Sigmoid colon (tissue), 7 donors: ENCODE measurements around the gene PRICKLE2. TPM values are rescaled to one million over a fixed set of nuclear protein-coding genes. Genes with fewer than 3 reads are reported as not detected.

Source experiments
- DNase-seq: peaks from one replicate; pipeline ENCODE4 v3.0.0-alpha.2; 2019
- H3K27ac ChIP-seq, 4 donors: fragments of 200-600 bp; sonication (generic); one replicate each; pipeline ENCODE4 v1.5.1; 2016 to 2019; ENCODE audit warnings: mild to moderate bottlenecking in 1 of 4
- H3K27me3 ChIP-seq, 3 donors: fragments of 200-600 bp; sonication (generic); one replicate each; pipeline ENCODE4 v1.5.1; 2019; ENCODE audit warnings: mild to moderate bottlenecking in 1 of 3
- H3K36me3 ChIP-seq, 4 donors: fragments of 200-600 bp; sonication (generic); one replicate each; pipeline ENCODE4 v1.5.1; 2016 to 2019
- H3K4me1 ChIP-seq, 4 donors: fragments of 200-600 bp; sonication (generic); one replicate each; pipeline ENCODE4 v1.5.1; 2017 to 2019
- H3K4me3 ChIP-seq, 4 donors: fragments of 200-600 bp; sonication (generic); one replicate each; pipeline ENCODE4 v1.5.1; 2017 to 2019; ENCODE audit warnings: mild to moderate bottlenecking in 2 of 4, moderate library complexity in 1 of 4
- H3K9me3 ChIP-seq, 4 donors: fragments of 200-600 bp in 3 of 4; sonication (generic) in 3 of 4; one replicate each; pipeline versions ENCODE4 v1.5.1 to v1.6.1; 2013 to 2019
- CTCF ChIP-seq, 4 experiments: fragments of 450-650 bp in 3 of 4; fragments of 200-600 bp in 1 of 4; IDR thresholded peaks; one replicate each; pipeline ENCODE4 v1.5.1; 2016 to 2019; ENCODE audit warnings: antibody characterized with exemption in 4 of 4, mild to moderate bottlenecking in 3 of 4, moderate library complexity in 2 of 4
- EP300 ChIP-seq, 4 donors: sonication (generic); formaldehyde crosslinking; IDR thresholded peaks; one replicate each; pipeline ENCODE4 v1.6.1; 2017; ENCODE audit warnings: antibody characterized with exemption in 4 of 4
- POLR2A ChIP-seq, 2 donors: fragments of 450-650 bp; IDR thresholded peaks; one replicate each; pipeline ENCODE4 v1.6.1; 2016; ENCODE audit warnings: antibody characterized with exemption in 2 of 2, mild to moderate bottlenecking in 2 of 2, moderate library complexity in 2 of 2
- POLR2AphosphoS5 ChIP-seq, 4 donors: sonication (generic); formaldehyde crosslinking; IDR thresholded peaks; one replicate each; pipeline ENCODE4 v1.6.1; 2017; ENCODE audit warnings: antibody characterized with exemption in 4 of 4
- WGBS, 2 donors: extraction: QIAGEN DNeasy Blood & Tissue Kit; methylation state at CpG; one replicate each; pipeline ENCODE4 v1.1.7; 2013; 5-methylcytosine and 5-hydroxymethylcytosine counted together
- intact Hi-C: fragments of 100-400 bp; cut with DNase I; formaldehyde crosslinking; loops from one replicate; pipeline ENCODE4 v1.15.1; 2023
- polyA plus RNA-seq, 3 donors: library from polyadenylated mRNA; stranded (reverse); fragments of 200-250 nt; gene quantifications; one replicate each; pipeline ENCODE4 v1.2.3, GENCODE V29; 2013
- total RNA-seq, 4 donors: library from RNA; depleted of rRNA; stranded (reverse); fragments of >200 nt; gene quantifications; one replicate each; pipeline ENCODE4 v1.1.0, GENCODE V29; 2016
- donor health status: healthy with polysubstance abuse.
- donor health status: Bipolar disorder and iron deficiency.
- donor health status: healthy.

PRICKLE2 gene
- total and polyA plus RNA-seq, 7 donors: 0.69 to 96.7 (median 61.1) TPM

DNA sequence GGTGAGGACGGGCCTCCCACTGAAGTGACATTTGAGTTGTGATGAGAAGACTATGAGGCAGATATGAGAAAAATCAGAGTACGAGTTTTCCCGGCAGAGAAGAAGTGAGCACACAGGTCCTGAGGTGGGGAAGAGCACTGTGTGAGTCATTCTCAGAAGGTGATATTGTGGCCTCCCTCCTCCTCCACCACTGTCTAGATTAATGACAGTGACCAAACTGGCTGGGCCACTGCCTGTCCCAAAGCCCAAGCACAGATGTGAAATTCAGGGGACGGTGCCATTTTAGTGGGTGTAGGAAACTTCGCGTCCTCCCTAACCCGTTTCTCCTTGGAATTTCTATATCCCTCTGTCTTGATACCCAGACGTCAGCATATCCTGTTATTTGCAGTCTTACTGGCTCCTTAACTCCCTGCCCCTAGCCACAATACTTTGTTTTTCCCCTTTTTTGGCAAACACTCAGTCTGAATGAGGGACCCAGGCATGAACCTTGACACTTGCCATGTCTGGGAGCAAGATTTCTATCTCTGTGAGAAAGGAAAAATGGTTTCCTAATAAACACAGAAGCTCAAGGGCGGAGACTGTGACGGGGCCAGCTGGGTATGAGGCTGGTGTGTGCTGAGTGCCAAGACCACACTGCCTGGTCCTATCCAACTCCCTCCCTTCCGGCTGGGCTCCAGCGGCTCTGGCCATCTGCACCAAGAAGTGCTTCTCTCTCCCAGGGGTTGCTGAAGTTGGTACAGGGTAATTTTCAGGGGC lies 15.2 kb downstream of the PRICKLE2 start:
- peak; percentile 95 for DNase-seq
- no peaks in the 10 kb centered on the region for H3K9me3 ChIP-seq
- TF ChIP-seq CTCF (IDR thresholded peaks at IDR 0.05) (no peak), EP300 (IDR thresholded peaks at IDR 0.05) (no peak), POLR2A (IDR thresholded peaks at IDR 0.05) (no peak), POLR2AphosphoS5 (IDR thresholded peaks at IDR 0.05) (peak; percentile 34 to 66 (median 47))
- 60 to 82% methylated on average over 12 of the region's 12 CpGs for WGBS, 2 donors
- intact Hi-C loops: no loop called here
- H3K27ac ChIP-seq: peak overlapping the region; percentile 77 to 90 (median 85)
- H3K4me3 ChIP-seq: no peak overlapping the region
- H3K4me1 ChIP-seq: peaks cover 0 to 97% (median 83%) of the 10 kb centered on the region in 4 donors
- no peaks in the 10 kb centered on the region for H3K36me3 ChIP-seq
- no peaks in the 10 kb centered on the region for H3K27me3 ChIP-seq

- WGBS, 2 donors: 82 to 86% methylated on average over 14 of the region's 14 CpGs
- intact Hi-C loops: no loop called here
- Histone ChIP-seq H3K4me1 (peaks cover 0 to 97% (median 70%) of the 10 kb centered on the region in 4 donors), H3K9me3 (no peaks in the 10 kb centered on the region), H3K27ac (peak overlapping the region; percentile 68 to 90 (median 80)), H3K4me3 (no peak overlapping the region), H3K36me3 (no peaks in the 10 kb centered on the region), H3K27me3 (no peaks in the 10 kb centered on the region)
- TF ChIP-seq POLR2AphosphoS5 (IDR thresholded peaks at IDR 0.05) (peak in 1 of 4 donors; percentile 11), CTCF (IDR thresholded peaks at IDR 0.05) (no peak)
- no peak for DNase-seq
These were observed 17.8 kb downstream of the PRICKLE2 start for GRCh38 chr3:64207289-64208080.

GRCh38 chr3:64203969-64204908 lies 21.0 kb downstream of the PRICKLE2 start:
- intact Hi-C loops: no loop called here
- H3K9me3 ChIP-seq: no peaks in the 10 kb centered on the region
- H3K4me3 ChIP-seq: no peak overlapping the region
- peaks cover 0 to 70% (median 40%) of the 10 kb centered on the region in 4 donors for H3K4me1 ChIP-seq
- no peaks in the 10 kb centered on the region for H3K27me3 ChIP-seq
- TF ChIP-seq POLR2A (IDR thresholded peaks at IDR 0.05) (no peak), EP300 (IDR thresholded peaks at IDR 0.05) (no peak), POLR2AphosphoS5 (IDR thresholded peaks at IDR 0.05) (no peak), CTCF (IDR thresholded peaks at IDR 0.05) (no peak)
- peak overlapping the region in 2 of 4 donors; percentile 87 to 90 for H3K27ac ChIP-seq
- WGBS, 2 donors: 64 to 84% methylated on average over 7 of the region's 7 CpGs
- H3K36me3 ChIP-seq: no peaks in the 10 kb centered on the region
- DNase-seq: no peak

GRCh38 chr3:64203216-64203615 lies 22.1 kb downstream of the PRICKLE2 start:
- H3K9me3 ChIP-seq: no peaks in the 10 kb centered on the region
- peak overlapping the region in 2 of 4 donors; percentile 87 to 90 for H3K27ac ChIP-seq
- no peak for DNase-seq
- H3K27me3 ChIP-seq: no peaks in the 10 kb centered on the region
- intact Hi-C loops: no loop called here
- WGBS, 2 donors: 87 to 94% methylated on average over 2 of the region's 2 CpGs
- no peak overlapping the region for H3K4me3 ChIP-seq
- H3K36me3 ChIP-seq: peaks cover 0 to 6% (median 0%) of the 10 kb centered on the region in 4 donors
- peaks cover 0 to 71% (median 44%) of the 10 kb centered on the region in 4 donors for H3K4me1 ChIP-seq
- no peak for TF ChIP-seq POLR2AphosphoS5 (IDR thresholded peaks at IDR 0.05)
- TF ChIP-seq EP300 (IDR thresholded peaks at IDR 0.05): no peak
- TF ChIP-seq POLR2A (IDR thresholded peaks at IDR 0.05): no peak
- no peak for TF ChIP-seq CTCF (IDR thresholded peaks at IDR 0.05)
